Heart left ventricle (tissue), 13 donors: ENCODE data around the gene TLL1.

Source experiments
- CTCF ChIP-seq, 12 donors: fragments of 200-600 bp; sonication (generic) in 4 of 12; IDR thresholded peaks; one replicate each; pipeline versions ENCODE4 v1.5.0 to v1.8.0; 2018 to 2022; ENCODE audit warnings: antibody characterized with exemption in 12 of 12, mild to moderate bottlenecking in 5 of 12
- POLR2A ChIP-seq, 2 donors: fragments of 450-650 bp; IDR thresholded peaks; one replicate each; pipeline ENCODE4 v1.6.1; 2017; ENCODE audit warnings: antibody characterized with exemption in 2 of 2, mild to moderate bottlenecking in 2 of 2, moderate library complexity in 2 of 2
- donor health status: ischemic (EF 13 %, LVEDD 7.1; RV severe dilation, severe dysfunction).
- donor health status: DM: no; HTN: yes; CAD: no.
- donor health status: DM: no; HTN: no; CAD: no.
- donor health status: ischemic (EF 25% LVEDD 6.9; RV normal size, moderate dysfunction).
- donor health status: ischemic (EF 25% LVEDD 5.7; RV mildly dilated, moderate dysfunction).
- donor health status: ischemic (EF 35%, LVEDD 5.7; RV mildly dilated, moderate dysfunction).
- donor health status: nonischemic (EF 11% LVEDD 7.7; RV severe dilation, severe dysfunction).
- donor health status: DM: yes; HTN: yes; CAD: no.
- donor health status: PGD.
- donor health status: ischemic (EF 29% LVEDD 5.4; RV normal size, mild dysfunction).
- donor health status: nonischemic (EF 23%, LVEDD 6.1; RV moderate dilation, normal function).

DNA sequence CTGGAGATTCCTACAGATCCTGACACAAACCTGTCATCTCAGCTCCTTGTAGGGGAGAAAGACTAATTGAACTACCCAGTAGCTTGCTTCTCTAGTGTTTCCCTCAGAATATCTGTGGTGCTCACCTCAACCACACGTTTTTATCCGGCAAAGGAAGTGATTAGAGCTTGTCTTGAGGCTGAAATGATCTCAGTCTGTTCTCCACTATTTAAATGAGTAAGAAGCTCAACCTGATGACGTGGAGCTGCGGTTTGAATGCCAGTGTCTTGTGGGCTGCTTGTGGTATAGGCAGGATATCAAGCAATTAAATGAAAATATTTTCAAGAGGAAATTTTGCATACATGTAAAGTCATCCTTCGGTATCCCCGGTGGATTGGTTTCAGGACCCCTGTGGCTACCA lies 270.2 kb downstream of the TLL1 start:
- TF ChIP-seq CTCF (IDR thresholded peaks at IDR 0.05): no peak
- TF ChIP-seq POLR2A (IDR thresholded peaks at IDR 0.05): no peak
